Muscle of leg (tissue), 11 donors: Measurements from ENCODE around the gene RETREG3. TPM values are rescaled to one million over a fixed set of nuclear protein-coding genes. Genes with fewer than 3 reads are reported as not detected.
"Not testable (repeated sequence)": the region's sequence is repeated elsewhere in the genome, so short reads cannot be mapped to it uniquely, and the experiment has no call there.

ENCODE experiments used
- DNase-seq: peaks from one replicate; pipeline ENCODE4 v3.0.0; 2013
- H3K27ac ChIP-seq: one replicate; pipeline ENCODE4 v1.5.1; 2013; ENCODE audit warnings: mild to moderate bottlenecking, low read length, control low read depth
- H3K27me3 ChIP-seq: one replicate; pipeline ENCODE4 v1.6.1; 2013; ENCODE audit warnings: low read length; ENCODE audit not compliant: control insufficient read depth, insufficient read depth
- H3K36me3 ChIP-seq: one replicate; pipeline ENCODE4 v1.6.1; 2013; ENCODE audit warnings: low read length; ENCODE audit not compliant: control insufficient read depth, insufficient read depth
- H3K4me1 ChIP-seq: one replicate; pipeline ENCODE4 v1.6.1; 2013; ENCODE audit warnings: low read length; ENCODE audit not compliant: control insufficient read depth, insufficient read depth
- H3K4me3 ChIP-seq: one replicate; pipeline ENCODE4 v1.5.1; 2013; ENCODE audit warnings: low read length, control low read depth
- H3K9me3 ChIP-seq: replicated peaks from 2 replicates; pipeline ENCODE4 v1.6.1; 2013; ENCODE audit warnings: low read depth, low read length; ENCODE audit not compliant: control insufficient read depth
- WGBS: methylation state at CpG from one replicate; pipeline ENCODE4 v1.1.5; 2013; ENCODE audit warnings: missing lambda C conversion rate; ENCODE audit not compliant: insufficient coverage; 5-methylcytosine and 5-hydroxymethylcytosine counted together
- polyA plus RNA-seq, 8 donors: library from polyadenylated mRNA; unstranded; fragments of 120-200 nt; gene quantifications; one replicate each; pipeline versions ENCODE4 v1.2.1 to v1.2.3, GENCODE V29; 2013; ENCODE audit warnings: inconsistent platforms in 1 of 8, low replicate concordance in 1 of 8; ENCODE audit not compliant: insufficient read length in 8 of 8, insufficient read depth in 1 of 8
- total RNA-seq: library from RNA; stranded (reverse); fragments of 120-200 nt; gene quantifications from one replicate; pipeline ENCODE4 v1.2.4, GENCODE V29; 2013

RETREG3 gene
- total and polyA plus RNA-seq, 9 donors: 27.6 to 39.1 (median 31.8) TPM

GRCh38 chr17:42617956-42618431, 8.8 kb upstream of the RETREG3 start:
- Histone ChIP-seq H3K27me3 (no peaks in the 10 kb centered on the region), H3K4me1 (peaks cover 20% of the 10 kb centered on the region), H3K27ac (peak overlapping the region; percentile 85), H3K4me3 (no peak overlapping the region), H3K9me3 (no peaks in the 10 kb centered on the region), H3K36me3 (peaks cover 31% of the 10 kb centered on the region)
- peak; percentile 20 for DNase-seq
- WGBS: 41% methylated on average over 2 of the region's 4 CpGs

GRCh38 chr17:42613699-42614295, 4.6 kb upstream of the RETREG3 start:
- no peak for DNase-seq
- Histone ChIP-seq H3K27ac (no peak overlapping the region), H3K27me3 (no peaks in the 10 kb centered on the region), H3K4me1 (peaks cover 23% of the 10 kb centered on the region), H3K4me3 (no peak overlapping the region), H3K36me3 (peaks cover 44% of the 10 kb centered on the region), H3K9me3 (no peaks in the 10 kb centered on the region)
- WGBS: 92% methylated on average over 11 of the region's 17 CpGs

GRCh38 chr17:42612013-42612412, 2.8 kb upstream of the RETREG3 start:
- DNase-seq: no peak
- H3K4me1 ChIP-seq: peaks cover 11% of the 10 kb centered on the region
- no peaks in the 10 kb centered on the region for H3K9me3 ChIP-seq
- H3K36me3 ChIP-seq: peaks cover 44% of the 10 kb centered on the region
- no peaks in the 10 kb centered on the region for H3K27me3 ChIP-seq
- no CpG with 5 or more reads among the region's 4 CpGs for WGBS
- no peak overlapping the region for H3K4me3 ChIP-seq
- no peak overlapping the region for H3K27ac ChIP-seq

GRCh38 chr17:42609814-42610801, 934 bp upstream of the RETREG3 start:
- 14% methylated on average over 21 of the region's 42 CpGs for WGBS
- peaks cover 14% of the 10 kb centered on the region for H3K4me1 ChIP-seq
- DNase-seq, H3K9me3 ChIP-seq, H3K27me3 ChIP-seq: not testable (repeated sequence)
- peak overlapping the region; percentile 86 for H3K27ac ChIP-seq
- peaks cover 34% of the 10 kb centered on the region for H3K36me3 ChIP-seq
- H3K4me3 ChIP-seq: peak overlapping the region; percentile 85

- Histone ChIP-seq H3K4me1 (peaks cover 14% of the 10 kb centered on the region), H3K27me3 (no peaks in the 10 kb centered on the region), H3K27ac (peak overlapping the region; percentile 93), H3K4me3 (peak overlapping the region; percentile 89), H3K36me3 (peaks cover 19% of the 10 kb centered on the region), H3K9me3 (no peaks in the 10 kb centered on the region)
- 1% methylated on average over 26 of the region's 30 CpGs for WGBS
- DNase-seq: peak; percentile 15
Measured at GRCh38 chr17:42608305-42609181, 631 bp downstream of the RETREG3 start.

- Histone ChIP-seq H3K27ac (no peak overlapping the region), H3K9me3 (no peaks in the 10 kb centered on the region), H3K4me1 (peaks cover 14% of the 10 kb centered on the region), H3K36me3 (peaks cover 11% of the 10 kb centered on the region), H3K4me3 (no peak overlapping the region), H3K27me3 (no peaks in the 10 kb centered on the region)
- no peak for DNase-seq
- 60% methylated on average over 1 of the region's 3 CpGs for WGBS
Measured at GRCh38 chr17:42607769-42608168, 1.4 kb downstream of the RETREG3 start.

GRCh38 chr17:42603318-42603717, 5.9 kb downstream of the RETREG3 start:
- no CpG with 5 or more reads among the region's 7 CpGs for WGBS
- Histone ChIP-seq H3K4me3 (no peak overlapping the region), H3K4me1 (peaks cover 7% of the 10 kb centered on the region), H3K36me3 (peaks cover 10% of the 10 kb centered on the region), H3K27ac (no peak overlapping the region), H3K9me3 (no peaks in the 10 kb centered on the region), H3K27me3 (no peaks in the 10 kb centered on the region)
- DNase-seq: no peak

GRCh38 chr17:42598905-42599304, 10.3 kb downstream of the RETREG3 start:
- Histone ChIP-seq H3K4me3 (no peak overlapping the region), H3K9me3 (no peaks in the 10 kb centered on the region), H3K4me1 (no peaks in the 10 kb centered on the region), H3K27ac (no peak overlapping the region), H3K36me3 (peaks cover 15% of the 10 kb centered on the region), H3K27me3 (no peaks in the 10 kb centered on the region)
- WGBS: 100% methylated on average over 1 of the region's 2 CpGs
- no peak for DNase-seq

GRCh38 chr17:42596386-42596785, 12.8 kb downstream of the RETREG3 start:
- Histone ChIP-seq H3K4me1 (no peaks in the 10 kb centered on the region), H3K36me3 (peaks cover 21% of the 10 kb centered on the region), H3K27me3 (no peaks in the 10 kb centered on the region), H3K9me3 (no peaks in the 10 kb centered on the region), H3K4me3 (no peak overlapping the region), H3K27ac (no peak overlapping the region)
- WGBS: no CpG with 5 or more reads among the region's 3 CpGs
- no peak for DNase-seq
